HG02588 (cell line): Measurements from ENCODE around the gene APLP2.

Experiments used
- ATAC-seq: cut with Tn5 transposase; IDR thresholded peaks from one replicate; pipeline ENCODE4 v1.9.1; 2021; ENCODE audit warnings: mild to moderate bottlenecking, moderate library complexity; ENCODE audit not compliant: unreplicated experiment

APLP2 gene

DNA sequence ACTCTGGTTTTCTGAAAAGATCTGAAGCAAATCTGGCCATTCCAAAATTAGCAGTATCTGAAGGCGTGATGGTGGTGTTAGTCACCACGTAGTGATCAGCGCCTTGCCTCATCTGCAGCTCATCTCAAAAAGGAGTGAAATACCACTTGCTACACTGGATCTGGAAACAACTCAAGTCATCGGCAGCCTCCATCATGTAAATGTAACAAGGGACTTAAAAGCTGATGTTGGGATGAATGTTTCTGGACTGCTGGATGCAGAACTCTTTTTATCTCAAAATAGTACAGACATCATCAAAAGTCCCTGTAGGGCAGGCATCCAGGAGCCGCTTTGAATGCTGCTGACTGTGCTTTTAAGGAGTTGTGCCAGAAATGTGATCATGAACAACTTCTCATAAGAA lies 14.1 kb upstream of the APLP2 start:
- ATAC-seq, result no peak

DNA sequence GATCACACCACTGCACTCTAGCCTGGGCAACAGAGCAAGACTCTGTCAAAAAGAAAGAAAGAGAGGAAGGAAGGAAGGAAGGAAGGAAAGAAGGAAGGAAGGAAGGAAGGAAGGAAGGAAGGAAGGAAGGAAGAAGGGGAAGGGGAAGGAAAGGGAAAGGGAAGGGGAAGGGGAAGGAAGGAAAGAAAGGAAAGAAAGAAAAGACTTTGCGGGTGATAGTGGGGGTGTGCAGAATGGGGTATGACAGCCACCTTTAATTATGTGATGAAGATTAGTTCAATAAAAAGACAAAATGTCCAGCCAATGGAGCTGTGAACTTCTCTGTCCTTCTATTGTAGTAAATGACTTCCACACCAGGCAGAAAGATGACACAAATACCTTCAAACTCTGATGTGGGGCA lies 8.7 kb upstream of the APLP2 start:
- no peak for ATAC-seq

DNA sequence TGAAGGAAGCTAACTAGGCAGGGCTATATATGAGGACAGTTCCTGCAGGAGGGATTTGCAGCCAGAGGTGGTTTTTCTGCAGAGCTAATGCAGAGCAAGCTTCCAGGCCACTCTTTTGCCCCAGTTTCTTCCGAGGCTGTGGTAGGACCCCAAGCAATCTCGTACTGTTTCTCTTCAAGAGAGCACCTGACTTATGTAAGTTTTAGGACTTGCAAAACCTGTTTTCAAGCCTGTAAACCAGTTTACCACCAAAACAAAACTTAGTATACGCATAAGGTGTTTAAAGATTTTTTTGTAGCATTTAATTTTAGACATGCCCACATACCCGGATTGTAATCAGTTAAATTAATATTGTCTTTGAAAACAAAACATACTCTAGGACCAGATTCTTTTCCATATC lies 7.7 kb upstream of the APLP2 start:
- ATAC-seq, result no peak

DNA sequence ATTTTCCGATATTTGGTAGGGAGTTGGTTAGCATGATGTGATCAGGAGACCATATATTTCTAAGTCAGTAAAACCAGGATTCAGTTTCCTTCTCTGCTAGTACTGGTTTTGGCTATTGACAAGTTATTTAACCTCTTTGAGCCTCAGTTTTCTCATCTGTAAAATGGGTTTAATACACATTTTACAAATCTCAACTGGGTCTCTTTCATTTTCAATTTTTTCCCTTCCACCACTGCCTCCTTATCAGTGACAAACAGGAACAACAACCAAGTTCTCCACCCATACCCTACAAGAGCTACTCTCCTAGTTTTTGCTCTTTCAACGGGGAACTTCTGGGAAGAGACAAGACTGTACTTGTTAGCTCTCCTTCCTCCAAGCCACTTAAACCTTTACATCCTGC lies 6.2 kb upstream of the APLP2 start:
- ATAC-seq, result no peak

DNA sequence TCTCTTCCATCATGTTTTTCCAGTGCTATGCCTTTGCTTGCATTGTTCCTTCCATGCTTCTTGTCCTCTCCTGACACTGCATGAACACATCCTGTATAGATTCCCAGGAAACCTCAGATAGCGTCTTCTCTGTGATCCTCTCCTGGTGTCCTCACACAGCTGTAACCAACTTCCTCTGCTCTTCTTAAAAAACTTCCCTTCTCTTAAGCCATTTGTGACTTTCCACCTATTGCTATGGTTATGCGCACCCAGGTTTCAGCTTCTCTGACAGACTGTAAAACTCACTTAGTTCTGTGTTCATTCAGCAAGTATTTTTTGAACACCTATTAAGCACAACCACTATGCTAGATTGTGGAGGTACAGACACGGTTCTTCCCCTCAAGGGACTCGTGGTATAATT lies 5.1 kb upstream of the APLP2 start:
- ATAC-seq, result no peak

DNA sequence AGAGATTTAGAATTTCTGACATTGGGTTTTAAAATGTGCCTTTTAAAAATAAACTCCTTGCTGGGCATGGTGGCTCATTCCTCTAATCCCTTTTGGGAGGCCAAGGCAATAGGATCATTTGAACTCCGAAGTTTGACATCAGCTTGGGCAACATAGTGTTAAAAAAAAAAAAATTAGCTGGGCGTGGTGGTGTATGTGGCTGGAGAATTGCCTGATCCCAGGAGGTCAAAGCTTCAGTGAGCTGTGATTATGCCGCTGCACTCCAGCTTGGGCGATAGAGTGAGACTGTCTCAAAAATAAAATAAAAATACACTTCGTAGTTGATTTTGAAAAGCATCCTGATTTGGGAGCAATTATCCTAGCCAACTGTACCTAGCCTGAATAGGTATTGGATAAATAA lies 3.4 kb upstream of the APLP2 start:
- no peak for ATAC-seq

DNA sequence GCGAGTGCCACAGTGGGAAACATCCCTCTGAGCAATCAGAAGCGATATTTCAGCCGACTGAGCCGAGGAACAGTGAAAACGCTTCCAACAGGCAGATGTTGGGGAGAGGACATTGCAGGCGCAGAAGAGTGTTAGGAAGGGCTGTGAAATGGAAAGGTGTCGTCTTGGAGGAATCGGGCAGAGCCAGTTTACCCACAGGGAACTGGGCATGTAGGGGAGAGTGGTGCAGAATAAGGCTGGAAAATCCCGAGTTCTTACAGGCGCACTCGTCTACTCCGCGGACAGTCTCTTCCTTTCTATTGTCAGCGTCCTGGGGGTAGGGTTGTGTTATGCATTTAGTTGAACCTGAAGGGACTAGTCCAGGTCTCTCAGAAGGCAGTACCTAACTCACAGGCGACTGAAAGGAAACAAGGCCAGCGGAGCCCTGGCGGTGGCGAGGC lies 1.1 kb upstream of the APLP2 start:
- ATAC-seq, result no peak

DNA sequence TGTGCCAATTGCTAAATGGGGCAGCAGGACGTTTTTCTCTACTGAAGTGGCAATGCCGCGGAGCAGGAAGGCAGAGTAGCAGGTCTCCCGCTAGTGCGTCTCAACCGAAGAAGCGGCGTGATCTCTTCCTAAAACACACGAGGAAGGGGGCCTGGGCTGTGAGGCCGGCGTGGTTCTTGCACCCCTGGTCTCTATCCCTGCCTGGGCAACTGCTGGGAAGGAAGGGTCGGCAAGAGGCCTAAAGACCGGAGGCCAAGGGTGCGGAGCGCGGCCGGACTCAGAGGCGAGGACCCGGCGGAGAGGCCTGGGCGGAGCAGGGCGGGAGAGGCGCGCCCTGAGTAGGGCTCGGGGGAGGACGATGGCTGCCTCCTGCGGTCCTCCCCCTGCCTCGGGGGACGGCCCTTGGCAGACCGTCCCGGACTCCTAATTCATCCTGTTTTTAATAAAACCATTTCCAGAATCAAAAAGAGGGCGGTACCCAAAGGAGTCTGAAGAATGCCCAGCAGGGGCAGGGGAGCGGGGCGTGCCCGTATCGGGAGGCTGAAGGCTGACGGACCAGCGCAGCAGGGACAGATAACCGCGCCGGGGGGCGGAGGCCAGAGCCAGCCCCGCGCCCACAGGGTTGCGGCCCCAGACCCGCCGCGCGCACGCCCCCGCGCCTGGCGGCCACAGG lies 572 bp upstream of the APLP2 start:
- peak; percentile 40 for ATAC-seq

DNA sequence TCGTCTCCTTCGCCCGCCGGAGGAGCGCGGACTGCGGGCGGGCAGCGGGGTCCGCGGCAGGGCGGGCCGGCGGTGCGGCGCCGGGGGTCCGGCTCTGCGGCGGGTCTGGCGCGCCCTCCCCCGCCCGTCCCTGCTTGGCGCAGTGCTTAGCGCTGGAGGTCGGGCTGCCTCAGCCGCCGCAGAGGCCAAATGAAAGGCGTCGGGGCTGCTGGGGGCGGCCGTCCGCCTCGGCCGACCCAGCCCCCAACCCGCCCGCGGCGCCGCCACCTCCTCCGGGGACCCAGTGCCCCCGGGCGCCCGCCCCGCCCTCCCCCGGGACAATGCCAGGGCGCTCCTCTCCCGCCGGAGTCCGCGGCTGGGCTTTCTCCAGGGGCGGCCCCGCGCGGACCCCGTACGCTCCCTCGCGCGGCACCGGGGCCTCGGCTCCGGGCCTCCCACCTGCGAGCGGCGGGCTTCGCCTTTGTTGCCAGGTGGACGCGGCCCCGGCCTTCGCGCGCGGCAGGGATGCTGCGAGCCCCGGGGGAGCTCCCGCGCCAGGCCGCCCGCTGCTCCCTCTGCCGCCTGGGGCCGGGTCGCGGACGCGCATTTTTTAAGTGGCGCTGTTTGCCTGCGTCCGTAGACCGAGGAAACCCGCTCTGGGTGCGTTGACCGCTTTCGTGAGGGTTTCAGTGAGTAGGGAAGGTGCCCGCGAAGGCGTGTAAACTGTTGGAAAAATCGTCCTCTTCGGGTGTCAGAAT lies 583 bp downstream of the APLP2 start:
- peak; percentile 24 for ATAC-seq

DNA sequence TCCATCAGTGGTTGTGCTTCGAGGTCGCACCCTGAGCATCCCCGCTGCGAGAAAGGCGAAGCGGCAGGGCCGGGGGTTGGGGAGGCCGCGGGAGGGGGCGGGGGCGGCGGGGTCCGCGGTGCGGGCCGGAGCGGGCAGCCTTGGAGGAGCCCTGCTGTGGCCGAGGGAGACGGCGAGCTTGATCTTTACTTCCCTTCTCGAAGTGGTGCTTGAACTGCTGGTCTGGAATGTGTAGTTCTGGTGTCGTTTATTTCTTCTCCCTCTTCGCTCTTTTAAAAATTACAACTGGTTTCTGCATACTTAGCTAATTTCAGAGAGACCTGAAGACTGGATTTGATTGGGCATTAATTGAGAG lies 1.1 kb downstream of the APLP2 start:
- no peak for ATAC-seq

DNA sequence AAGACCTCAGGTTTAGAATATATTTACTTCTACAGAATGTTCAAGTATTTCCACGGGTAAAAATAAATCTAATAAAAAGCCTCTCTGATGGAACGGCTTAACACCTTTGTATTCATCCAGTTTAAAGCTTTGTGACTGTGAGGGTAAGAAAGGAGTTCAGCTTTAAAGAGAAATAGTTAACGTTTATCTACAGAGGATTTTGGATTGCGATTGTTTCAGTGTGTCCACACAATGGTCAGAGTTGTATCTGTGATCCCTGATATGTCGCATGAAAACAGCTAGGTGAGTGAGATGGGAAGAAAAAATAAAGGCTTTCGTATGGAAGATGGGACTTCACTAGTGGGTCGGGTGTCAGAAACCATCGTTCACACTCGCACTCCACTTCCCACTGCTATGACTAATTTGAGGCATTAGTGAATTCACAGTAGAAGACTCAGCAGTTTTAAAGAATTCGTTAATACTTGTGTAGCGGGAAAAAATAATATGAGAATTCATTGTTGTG lies 1.6 kb downstream of the APLP2 start:
- no peak for ATAC-seq

DNA sequence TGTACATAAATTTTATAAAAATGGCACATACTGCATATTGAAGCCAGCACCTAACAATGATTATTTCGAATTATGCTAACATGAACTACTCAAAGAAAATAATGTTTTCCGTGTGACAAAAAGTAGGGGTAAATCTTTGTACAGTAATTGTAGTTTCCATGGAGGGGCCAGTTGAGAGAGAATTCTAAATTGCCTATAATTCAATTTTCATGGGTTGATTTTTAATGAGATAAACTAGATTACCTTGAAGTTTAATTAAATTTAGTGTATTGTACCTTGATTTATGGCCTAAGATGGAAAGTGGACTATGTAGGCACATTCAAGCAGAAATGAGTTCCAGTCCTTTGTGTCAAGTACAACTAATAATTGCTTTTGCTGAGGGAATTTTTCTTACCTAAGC lies 5.0 kb downstream of the APLP2 start:
- ATAC-seq, result no peak

DNA sequence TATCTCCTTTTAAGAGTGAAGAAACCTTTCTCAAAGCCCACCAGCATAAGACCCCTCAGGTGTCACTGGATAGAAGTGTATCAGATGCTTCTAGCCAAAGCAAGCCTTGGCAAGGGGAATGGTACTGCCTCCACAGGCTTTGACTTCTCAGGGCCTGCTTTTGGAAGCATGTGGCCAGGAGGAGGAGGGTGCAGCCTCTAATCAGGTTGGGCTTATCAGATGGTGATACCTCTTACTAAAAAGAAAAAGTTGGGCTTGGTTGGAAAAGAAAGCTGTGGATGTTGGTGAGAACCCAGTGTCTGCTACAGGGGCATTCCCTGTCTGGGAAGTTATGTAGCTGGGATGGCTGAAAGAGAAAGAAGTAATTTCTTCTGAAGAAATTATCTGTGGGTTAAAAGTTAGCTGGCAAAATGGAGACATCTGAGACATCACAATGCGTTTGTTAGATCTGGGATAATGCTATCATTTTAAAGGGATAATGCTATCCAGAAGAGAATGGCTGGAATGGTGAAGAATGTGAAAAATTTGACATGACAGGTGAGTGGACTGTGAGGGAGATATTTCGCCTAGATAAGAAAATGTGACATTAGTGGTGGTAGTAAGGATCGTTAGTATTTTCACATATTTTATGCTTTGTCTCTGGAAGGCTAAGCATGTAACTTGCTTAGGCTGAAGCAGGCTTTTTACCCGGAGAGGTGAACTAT lies 7.2 kb downstream of the APLP2 start:
- ATAC-seq, result no peak

DNA sequence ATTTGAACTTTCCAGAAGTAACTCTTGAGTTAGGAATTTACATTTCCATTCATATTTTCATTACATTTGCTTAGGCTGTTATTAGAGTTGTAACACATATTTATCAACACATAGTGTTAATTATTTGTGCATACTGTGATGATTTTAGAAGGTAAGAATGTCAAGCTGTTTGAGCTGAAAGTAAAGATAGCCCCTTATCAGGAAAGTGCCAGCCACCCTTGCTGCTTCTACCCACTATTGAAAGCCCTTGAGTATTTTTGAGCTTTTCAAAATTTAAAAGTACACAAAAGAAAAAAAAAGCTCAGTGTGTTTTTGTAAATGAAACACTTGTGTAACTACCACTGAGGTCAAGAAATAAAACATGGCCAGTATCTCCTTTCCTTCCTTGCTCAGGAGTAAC lies 8.0 kb downstream of the APLP2 start:
- ATAC-seq, result no peak

DNA sequence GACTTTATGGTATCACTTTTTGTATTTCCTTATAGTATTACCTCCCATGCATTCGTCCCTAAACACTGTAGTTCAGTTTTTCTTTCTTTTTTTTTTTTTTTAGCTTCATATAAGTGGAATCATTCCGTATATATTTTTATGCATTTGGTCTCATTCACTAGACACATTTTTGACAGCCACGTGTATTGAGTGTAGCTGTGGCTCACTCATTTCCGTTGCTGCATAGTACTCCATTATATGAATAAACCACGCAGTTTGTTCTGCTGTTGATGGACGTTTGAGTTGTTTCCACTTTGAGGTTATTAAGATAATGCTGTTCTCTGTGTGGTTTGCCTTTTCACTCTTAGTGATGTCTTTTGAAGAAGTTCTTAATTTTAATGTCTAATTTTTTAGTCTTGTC lies 8.4 kb downstream of the APLP2 start:
- no peak for ATAC-seq

DNA sequence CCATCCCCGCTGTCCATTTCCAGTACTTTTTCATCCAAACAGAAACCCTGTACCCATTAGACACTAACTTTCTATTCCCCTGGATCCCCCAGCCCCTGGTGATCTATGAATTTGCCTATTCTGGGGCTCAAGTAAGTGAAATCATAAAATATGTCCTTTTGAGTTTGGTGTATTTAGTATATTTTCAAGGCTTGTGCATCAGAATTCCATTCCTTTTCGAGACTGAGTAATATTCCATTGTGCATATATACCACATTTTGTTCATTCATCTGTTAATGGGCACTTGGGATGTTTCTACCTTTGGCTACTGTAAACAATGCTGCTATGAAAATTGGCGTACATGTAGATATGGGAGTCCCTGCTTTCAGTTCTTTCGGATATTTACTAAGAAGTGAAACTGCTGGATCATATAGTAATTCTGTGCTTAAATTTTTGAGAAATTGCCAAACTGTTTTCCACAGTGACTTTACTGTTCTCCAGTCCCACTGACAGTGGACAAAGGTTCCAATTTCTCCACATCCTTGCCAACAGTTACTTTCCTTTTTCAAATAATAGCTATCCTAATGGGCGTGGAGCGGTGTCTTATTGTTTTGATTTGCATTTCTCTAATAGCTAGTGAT lies 16.1 kb downstream of the APLP2 start:
- ATAC-seq, result no peak

DNA sequence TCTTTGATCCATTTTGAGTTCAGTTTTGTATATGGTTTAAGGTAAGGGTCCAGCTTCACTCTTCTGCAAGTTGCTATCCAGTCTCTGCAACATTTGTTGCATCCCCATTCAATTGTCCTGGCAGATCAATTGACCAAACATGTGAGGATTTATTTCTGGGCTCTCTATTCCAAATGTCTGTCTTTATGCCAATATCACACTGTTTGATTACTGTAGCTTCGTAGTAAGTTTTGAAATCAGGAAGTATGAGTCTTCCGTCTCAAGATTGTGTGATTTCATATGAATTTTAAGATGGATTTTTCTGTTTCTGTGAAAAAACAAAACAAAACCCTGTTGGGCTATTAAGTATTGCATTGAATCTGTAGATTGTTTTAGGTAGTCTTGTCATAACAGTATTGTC lies 17.0 kb downstream of the APLP2 start:
- ATAC-seq, result no peak

DNA sequence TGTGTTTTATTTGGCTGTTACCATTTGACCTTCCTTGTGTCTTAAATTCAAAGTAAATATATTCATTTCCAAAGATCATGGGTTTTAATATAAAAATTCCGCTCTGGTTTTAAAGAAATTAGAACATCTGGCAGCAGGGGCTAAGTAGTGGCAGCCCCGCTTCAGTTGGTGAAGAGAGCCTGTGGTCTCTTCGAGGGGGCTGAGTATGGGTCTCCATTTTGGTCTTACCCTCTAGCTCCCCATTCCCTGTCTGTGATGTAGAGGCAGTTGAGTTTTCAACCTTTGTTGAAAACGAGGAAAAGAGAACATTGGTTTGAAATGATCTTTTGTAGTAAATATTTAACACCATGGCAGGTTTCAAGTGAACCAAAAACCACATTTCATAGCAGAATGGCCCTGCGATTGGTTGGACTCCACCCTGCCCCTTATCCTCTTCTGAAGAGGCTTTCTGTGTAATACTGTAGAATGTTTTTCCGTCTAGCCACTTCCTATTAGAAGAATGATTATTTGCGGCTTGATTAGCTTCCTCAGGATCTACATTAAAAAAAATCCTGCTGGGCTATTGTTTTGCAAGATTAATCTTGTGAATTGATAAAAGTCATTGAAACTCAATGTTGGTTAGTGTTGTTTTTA lies 17.7 kb downstream of the APLP2 start:
- no peak for ATAC-seq

DNA sequence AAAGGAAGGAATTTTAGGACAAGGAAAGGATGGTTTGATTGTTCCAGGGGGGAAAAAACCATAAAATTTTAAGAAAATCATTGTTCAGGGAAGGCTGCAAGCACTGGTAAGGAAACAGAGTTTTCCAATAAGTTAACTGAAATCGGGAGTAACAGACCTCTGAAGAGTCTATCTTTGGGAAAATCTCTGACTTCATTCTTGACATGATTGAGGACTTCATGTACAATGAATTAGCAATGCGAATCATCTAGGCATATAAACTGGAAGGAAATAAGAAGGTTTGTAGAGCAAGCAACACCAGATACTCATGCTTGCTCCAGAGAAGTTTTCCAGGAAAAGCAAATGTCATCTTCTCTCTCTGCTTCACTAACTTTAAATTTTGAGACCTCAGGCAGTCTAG lies 18.5 kb downstream of the APLP2 start:
- no peak for ATAC-seq

DNA sequence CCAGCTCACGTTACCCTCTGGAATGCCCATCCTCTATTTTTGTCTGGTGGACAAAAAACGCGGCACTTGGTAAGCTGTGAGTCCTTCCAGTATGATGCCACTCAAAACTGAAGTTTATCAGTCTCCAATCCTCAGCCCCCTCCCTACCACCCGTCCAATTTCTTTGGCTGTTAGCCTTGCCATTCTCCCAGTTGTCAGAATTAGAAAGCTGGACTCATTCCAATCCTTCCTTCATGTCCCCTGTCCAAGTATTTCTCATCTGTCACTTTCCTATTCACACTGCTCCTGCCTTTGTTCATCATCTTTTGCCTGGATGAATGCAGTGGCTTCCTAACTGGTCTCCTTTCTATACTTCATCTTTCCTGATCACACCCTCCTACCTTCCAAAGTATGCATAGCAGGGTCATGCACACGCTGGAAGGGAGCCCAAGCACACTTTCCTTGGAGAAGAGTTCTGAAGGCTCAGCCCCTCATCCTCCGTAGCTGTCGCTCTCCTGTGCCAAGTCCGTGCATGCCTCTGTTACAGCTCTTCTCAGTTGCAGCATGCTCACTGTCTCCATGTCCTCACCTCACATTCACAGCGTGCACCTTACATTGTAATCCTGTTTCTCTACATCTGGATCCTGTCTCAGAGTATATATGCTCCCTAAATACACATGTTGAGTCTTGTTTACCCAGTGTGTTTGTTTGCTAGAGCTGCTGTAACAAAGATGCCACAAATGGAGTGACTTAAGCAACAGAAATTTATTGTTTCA lies 19.4 kb downstream of the APLP2 start:
- ATAC-seq, result no peak
